Prostate gland (tissue), 2 donors: ENCODE results near the gene NUTM1.

ENCODE experiments used
- POLR2A ChIP-seq: fragments of 450-650 bp; IDR thresholded peaks from one replicate; pipeline ENCODE4 v1.6.1; 2016; ENCODE audit warnings: antibody characterized with exemption, mild to moderate bottlenecking
- TF ChIP-seq, protein P1 (sequence below), 4 experiments: fragments of 200-600 bp in 2 of 4; fragments of 450-650 bp in 2 of 4; sonication (generic) in 2 of 4; IDR thresholded peaks; 1 replicate in 3 of 4; 2 replicates in 1 of 4; pipeline ENCODE4 v1.5.1; 2016 to 2019; ENCODE audit warnings: antibody characterized with exemption in 4 of 4, mild to moderate bottlenecking in 2 of 4, moderate library complexity in 2 of 4

DNA sequence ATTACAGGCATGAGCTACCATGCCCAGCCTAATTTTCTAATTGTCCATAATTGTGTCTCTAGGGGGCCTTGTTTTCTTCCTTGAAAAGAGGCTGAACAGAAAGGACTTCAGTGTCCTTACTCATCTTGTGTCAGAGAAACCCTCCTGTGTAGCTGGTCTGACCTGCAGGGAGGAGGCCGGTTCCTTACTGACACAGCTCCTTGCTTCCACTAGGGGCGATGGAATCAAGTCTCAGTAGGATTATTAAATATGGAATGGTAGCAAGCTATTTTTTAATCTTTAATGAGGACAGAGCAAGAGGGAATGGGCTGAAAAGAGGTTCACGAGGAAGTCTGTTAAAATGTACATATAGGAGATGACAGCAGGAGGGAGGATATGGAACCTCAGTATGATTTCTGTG is 15.3 kb downstream of the NUTM1 start:
- TF ChIP-seq POLR2A = no peak
- TF ChIP-seq, protein P1, sequence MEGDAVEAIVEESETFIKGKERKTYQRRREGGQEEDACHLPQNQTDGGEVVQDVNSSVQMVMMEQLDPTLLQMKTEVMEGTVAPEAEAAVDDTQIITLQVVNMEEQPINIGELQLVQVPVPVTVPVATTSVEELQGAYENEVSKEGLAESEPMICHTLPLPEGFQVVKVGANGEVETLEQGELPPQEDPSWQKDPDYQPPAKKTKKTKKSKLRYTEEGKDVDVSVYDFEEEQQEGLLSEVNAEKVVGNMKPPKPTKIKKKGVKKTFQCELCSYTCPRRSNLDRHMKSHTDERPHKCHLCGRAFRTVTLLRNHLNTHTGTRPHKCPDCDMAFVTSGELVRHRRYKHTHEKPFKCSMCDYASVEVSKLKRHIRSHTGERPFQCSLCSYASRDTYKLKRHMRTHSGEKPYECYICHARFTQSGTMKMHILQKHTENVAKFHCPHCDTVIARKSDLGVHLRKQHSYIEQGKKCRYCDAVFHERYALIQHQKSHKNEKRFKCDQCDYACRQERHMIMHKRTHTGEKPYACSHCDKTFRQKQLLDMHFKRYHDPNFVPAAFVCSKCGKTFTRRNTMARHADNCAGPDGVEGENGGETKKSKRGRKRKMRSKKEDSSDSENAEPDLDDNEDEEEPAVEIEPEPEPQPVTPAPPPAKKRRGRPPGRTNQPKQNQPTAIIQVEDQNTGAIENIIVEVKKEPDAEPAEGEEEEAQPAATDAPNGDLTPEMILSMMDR (IDR thresholded peaks at IDR 0.05) = no peak
